Testis (tissue), 2 donors: ENCODE measurements around the gene CTIF.

Experiments used
- POLR2A ChIP-seq: fragments of 450-650 bp; IDR thresholded peaks from one replicate; pipeline ENCODE4 v1.6.1; 2017; ENCODE audit warnings: antibody characterized with exemption, mild to moderate bottlenecking, moderate library complexity
- TF ChIP-seq, protein P1 (sequence below), 3 experiments: fragments of 450-650 bp in 2 of 3; fragments of 200-600 bp in 1 of 3; sonication (generic) in 1 of 3; IDR thresholded peaks; one replicate each; pipeline ENCODE4 v1.5.1; 2016 to 2019; ENCODE audit warnings: antibody characterized with exemption in 3 of 3, mild to moderate bottlenecking in 2 of 3, moderate library complexity in 1 of 3

DNA sequence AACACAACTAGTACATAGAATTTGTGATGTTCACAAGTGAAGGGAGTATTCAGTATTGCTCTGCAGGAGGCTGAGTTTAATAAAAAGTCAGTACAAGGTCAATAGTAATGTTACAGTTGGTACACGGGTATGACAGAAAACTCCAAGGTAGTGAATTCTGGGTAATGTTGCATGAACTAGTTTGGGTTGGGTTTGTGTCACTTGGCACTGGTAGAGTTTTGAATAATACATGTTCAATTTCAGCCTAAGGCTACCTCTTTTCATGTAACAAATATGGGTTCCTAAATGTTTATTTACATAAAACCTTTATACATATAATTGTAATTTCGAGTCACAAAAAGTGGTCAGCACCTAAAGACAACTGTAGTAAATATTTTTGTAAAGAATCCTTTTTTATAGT lies 19.4 kb downstream of the CTIF start:
- TF ChIP-seq, protein P1, sequence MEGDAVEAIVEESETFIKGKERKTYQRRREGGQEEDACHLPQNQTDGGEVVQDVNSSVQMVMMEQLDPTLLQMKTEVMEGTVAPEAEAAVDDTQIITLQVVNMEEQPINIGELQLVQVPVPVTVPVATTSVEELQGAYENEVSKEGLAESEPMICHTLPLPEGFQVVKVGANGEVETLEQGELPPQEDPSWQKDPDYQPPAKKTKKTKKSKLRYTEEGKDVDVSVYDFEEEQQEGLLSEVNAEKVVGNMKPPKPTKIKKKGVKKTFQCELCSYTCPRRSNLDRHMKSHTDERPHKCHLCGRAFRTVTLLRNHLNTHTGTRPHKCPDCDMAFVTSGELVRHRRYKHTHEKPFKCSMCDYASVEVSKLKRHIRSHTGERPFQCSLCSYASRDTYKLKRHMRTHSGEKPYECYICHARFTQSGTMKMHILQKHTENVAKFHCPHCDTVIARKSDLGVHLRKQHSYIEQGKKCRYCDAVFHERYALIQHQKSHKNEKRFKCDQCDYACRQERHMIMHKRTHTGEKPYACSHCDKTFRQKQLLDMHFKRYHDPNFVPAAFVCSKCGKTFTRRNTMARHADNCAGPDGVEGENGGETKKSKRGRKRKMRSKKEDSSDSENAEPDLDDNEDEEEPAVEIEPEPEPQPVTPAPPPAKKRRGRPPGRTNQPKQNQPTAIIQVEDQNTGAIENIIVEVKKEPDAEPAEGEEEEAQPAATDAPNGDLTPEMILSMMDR (IDR thresholded peaks at IDR 0.05) = no peak
- no peak for TF ChIP-seq POLR2A
